AG09309 (cell line): ENCODE data around the gene VAC14.
"Not testable (repeated sequence)": the region's sequence is repeated elsewhere in the genome, so short reads cannot be mapped to it uniquely, and the experiment has no call there.

Source experiments
- DNase-seq: peaks from one replicate; pipeline ENCODE4 v3.0.0-alpha.2; 2010; ENCODE audit warnings: low read depth
- H3K4me3 ChIP-seq: 2 replicates; pipeline ENCODE4 v1.5.1; 2011; ENCODE audit warnings: mild to moderate bottlenecking, low read depth, low read length, moderate library complexity; ENCODE audit not compliant: control insufficient read depth
- TF ChIP-seq, protein P1 (sequence below): IDR thresholded peaks from 2 replicates; pipeline ENCODE4 v1.5.1; 2011; ENCODE audit warnings: mild to moderate bottlenecking, low read depth, low read length, inconsistent platforms; ENCODE audit not compliant: insufficient read depth, control insufficient read depth; ENCODE audit errors: missing control alignments

Gene VAC14

DNA sequence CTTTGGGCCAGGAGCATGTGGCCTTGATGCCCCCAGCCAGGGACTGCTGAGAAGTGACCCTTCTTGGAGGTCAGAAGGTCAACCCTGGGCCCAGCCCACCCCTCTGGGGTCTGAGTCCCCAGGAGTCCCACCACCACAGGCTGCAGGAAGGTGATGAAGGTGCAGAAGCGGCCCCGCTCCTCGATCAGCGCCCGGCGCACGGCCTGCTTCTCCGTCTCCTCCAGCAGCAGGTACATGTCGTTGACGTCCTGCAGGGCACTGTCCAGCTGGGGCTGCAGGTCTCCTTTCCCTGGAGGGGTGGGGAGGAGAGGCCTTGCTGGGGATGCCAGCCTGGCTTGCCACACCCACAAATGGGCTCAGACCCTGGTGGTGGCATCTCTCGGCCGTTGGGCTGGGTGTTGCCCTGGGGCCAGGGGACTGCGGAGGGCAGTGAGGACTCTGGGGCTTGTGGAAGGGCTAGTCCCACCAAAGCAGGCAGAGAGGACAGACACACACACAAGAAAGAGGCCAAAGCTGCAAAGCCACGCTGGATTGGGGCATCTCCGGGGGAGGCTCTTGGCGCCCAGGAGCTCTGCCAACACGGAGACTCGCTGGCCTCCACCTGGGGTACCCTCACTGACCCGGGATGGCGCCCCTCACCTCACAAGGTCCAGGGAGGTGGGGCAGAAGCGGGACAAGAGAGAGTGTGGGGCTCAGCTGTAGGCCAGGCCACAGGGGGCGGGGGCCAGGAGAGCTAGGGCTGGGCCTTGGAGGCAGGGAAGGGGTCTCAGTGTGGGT is 122.6 kb downstream of the VAC14 start:
- DNase-seq: no peak
- no peak overlapping the region for H3K4me3 ChIP-seq
- TF ChIP-seq, protein P1, sequence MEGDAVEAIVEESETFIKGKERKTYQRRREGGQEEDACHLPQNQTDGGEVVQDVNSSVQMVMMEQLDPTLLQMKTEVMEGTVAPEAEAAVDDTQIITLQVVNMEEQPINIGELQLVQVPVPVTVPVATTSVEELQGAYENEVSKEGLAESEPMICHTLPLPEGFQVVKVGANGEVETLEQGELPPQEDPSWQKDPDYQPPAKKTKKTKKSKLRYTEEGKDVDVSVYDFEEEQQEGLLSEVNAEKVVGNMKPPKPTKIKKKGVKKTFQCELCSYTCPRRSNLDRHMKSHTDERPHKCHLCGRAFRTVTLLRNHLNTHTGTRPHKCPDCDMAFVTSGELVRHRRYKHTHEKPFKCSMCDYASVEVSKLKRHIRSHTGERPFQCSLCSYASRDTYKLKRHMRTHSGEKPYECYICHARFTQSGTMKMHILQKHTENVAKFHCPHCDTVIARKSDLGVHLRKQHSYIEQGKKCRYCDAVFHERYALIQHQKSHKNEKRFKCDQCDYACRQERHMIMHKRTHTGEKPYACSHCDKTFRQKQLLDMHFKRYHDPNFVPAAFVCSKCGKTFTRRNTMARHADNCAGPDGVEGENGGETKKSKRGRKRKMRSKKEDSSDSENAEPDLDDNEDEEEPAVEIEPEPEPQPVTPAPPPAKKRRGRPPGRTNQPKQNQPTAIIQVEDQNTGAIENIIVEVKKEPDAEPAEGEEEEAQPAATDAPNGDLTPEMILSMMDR: no peak

DNA sequence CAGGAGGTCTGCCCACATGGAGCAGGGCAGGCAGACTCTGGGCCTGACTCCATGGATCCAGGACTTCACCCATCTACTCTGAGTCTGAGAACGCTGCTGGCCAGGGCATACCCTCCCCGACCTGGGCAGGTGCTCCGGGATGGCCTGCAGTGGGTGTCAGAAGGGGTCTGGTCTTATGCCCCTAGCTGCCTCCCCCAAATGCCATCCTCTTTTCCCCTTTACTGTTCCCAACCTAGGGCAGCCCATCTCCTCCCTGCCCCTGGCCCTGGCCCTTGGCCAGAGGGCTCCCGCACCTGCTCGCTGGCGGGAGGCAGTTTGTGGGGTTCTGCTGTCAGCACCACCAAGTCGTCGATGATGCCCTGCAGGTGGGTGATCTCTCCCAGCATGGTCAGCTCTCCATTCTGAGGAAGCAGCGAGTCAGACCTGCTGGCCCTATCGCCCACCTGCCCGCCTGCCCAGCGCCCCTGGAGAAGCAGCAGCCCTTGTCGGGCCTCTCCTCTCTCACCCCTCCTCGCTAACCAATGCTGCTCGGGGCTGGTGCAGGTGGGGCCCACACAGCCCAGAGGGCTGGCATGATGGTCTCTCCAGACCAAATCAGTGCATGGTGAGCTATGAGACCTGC is 123.3 kb downstream of the VAC14 start:
- no peak for DNase-seq

DNA sequence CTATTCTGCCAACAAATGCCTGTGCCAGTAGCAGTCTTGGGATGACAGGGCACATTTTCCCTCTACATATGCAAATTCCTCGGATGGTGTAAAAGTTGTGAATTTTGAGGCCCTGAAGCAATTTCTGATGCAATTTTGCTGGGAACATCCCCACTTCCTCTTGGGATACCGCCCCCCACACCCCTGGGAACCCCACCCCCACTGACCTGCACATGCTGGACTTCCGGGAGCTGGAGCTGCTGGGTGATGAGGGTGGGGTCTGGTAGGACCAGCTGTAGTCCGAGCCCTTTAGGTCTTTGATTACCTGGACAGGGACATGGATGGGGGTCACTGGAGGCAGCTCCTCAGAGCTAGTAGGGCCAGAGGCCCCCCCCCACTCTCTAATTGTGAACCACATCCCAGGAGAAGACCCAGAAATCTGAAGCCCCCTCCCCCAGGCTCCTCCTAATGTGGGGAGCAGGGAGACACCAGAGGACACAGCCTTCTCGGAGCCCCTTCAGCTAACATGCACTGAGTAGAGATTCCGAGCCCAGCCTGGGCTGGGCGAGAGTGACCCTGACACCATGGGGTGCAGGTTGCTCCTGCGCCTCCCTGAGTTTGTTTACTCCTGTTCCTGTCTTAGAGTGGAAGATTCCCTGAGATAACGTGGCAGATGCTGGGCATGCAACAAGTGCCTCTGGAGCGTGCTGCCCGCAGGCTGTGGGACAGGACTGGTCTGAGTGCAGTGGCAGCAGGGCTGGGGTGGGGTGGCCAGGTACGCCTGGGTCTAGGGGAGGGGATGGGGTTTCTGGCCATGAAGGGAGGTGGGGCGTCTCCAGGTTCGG is 124.1 kb downstream of the VAC14 start:
- DNase-seq: no peak
- H3K4me3 ChIP-seq: no peak overlapping the region
- TF ChIP-seq, protein P1: no peak

More for the DNA sequence above, 123.3 kb downstream of the VAC14 start:
- TF ChIP-seq, protein P1: no peak
- no peak overlapping the region for H3K4me3 ChIP-seq

DNA sequence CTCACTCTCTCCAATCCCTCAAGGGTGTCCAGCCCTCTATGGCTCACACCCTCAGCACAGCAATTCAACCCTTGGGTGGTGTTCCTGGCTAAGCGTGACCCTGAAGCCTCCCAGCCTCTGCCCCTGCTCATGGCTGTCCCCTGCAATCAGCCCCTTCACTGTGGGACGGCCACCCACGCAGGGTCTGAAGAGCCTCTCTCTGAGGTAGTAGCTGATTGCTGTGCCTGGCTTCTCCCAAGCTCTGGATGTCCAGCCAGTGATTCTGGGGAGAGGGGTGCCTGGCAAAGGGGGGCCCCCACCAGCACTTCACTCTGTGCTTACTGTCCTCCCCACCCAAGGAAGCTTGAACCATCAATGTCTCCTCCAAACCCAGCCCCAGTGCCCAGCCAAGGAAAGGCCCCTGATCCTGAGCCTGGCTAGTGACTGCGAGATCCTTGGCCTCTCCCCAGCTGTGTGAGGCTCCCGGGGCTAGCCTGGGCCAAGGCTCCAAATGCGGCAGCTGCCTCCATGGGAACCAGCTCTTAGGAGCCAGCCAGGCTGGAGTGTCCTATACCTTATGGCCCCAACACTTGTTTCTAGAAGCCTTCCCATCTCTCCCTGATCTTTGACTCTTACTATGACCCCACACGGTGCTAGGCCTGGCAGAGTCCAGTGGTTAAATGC is 125.0 kb downstream of the VAC14 start:
- DNase-seq: no peak
- H3K4me3 ChIP-seq: no peak overlapping the region
- TF ChIP-seq, protein P1: no peak

DNA sequence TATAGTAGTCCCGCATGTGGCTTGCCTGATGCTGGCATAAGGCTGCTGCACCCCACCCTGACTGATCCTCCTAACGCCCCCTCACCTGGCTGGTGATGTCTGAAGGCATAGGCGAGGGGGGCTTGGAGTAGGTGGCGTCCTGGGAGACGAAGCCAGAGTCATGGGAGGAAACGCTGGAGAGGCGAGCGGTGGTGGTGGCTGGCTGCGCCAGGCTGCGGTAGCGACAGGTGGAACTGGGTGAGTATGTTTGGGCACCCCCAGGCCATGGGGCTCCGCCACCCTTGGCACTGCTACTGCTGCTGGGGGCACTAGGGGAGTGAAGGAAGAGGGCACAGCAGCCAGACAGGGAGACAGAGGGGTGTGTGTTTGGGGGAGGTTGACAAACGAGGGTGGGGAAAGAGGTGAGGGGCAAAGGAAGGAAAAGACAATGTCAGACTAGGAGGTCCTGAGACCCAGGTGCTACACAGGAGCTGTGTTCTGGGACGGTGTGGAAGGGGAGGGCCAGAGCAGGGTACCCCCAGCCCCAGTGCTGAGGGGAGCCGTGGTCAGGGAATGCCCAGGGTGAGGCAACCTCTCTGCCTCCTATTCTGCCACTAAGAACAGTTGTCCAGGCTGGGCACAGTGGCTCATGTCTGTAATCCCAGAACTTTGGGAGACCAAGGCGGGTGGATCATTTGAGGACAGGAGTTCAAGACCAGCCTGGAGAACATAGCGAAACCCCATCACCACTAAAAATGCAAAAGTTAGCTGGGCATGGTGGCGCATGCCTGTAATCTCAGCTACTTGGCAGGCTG is 126.5 kb downstream of the VAC14 start:
- H3K4me3 ChIP-seq: no peak overlapping the region
- no peak for DNase-seq
- TF ChIP-seq, protein P1: no peak

DNA sequence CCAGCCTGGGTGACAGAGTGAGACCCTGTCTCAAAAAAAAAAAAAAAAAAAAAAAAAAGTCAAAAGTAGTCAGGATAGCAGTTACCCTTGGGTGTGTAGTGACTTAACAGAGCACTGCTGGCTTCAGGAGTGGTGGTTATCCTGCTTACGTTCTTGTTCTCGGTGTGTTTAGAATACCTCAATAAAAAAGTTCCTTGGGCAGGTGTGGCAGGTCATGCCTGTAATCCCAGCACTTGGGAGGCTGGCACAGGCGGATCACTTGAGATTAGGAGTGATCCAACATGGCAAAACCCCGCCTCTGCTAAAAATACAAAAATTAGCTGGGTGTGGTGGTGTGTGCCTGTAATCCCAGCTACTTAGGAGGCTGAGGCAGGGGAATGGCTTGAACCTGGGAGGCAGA is 130.0 kb downstream of the VAC14 start:
- not testable (repeated sequence) for DNase-seq, H3K4me3 ChIP-seq
